Measurements from ENCODE around the gene GRB10.
"Not testable (repeated sequence)": the region's sequence is repeated elsewhere in the genome, so short reads cannot be mapped to it uniquely, and the experiment has no call there.

Gene GRB10

GRCh38 chr7:50584386-50584785 is 198.3 kb downstream of the GRB10 start:
- H3K27ac ChIP-seq (ENCODE audit: low read length): no peak overlapping the region

GRCh38 chr7:50583295-50583694 is 199.4 kb downstream of the GRB10 start:
- not testable (repeated sequence) for H3K9ac ChIP-seq (ENCODE audit: low read length); H3K36me3 ChIP-seq (replicated peaks; ENCODE audit: low read depth, low read length); H3K4me2 ChIP-seq (ENCODE audit: low read length); H3K79me2 ChIP-seq (ENCODE audit: low read length); H3K27me3 ChIP-seq (ENCODE audit: low read depth, low read length); H2AFZ ChIP-seq (ENCODE audit: low read depth, low read length); H3K4me1 ChIP-seq (ENCODE audit: low read length); H3K9me3 ChIP-seq (ENCODE audit: insufficient read depth, low read length); H3K4me3 ChIP-seq (ENCODE audit: low read length); H4K20me1 ChIP-seq (ENCODE audit: insufficient read depth, low read length); H3K27ac ChIP-seq (ENCODE audit: low read length)

More at GRCh38 chr7:50584386-50584785, 198.3 kb downstream of the GRB10 start:
- Histone ChIP-seq H3K9me3 (ENCODE audit: insufficient read depth, low read length) (no peaks in the 10 kb centered on the region), H4K20me1 (ENCODE audit: insufficient read depth, low read length) (no peaks in the 10 kb centered on the region), H2AFZ (ENCODE audit: low read depth, low read length) (no peak overlapping the region), H3K4me3 (ENCODE audit: low read length) (no peak overlapping the region), H3K79me2 (ENCODE audit: low read length) (no peaks in the 10 kb centered on the region), H3K36me3 (replicated peaks; ENCODE audit: low read depth, low read length) (no peaks in the 10 kb centered on the region), H3K27me3 (ENCODE audit: low read depth, low read length) (peaks cover 12% of the 10 kb centered on the region; the same call in 1 of the 2 replicates), H3K9ac (ENCODE audit: low read length) (no peak overlapping the region), H3K4me2 (ENCODE audit: low read length) (no peak overlapping the region), H3K4me1 (ENCODE audit: low read length) (no peaks in the 10 kb centered on the region)
- TF ChIP-seq CTCF (IDR thresholded peaks at IDR 0.05; ENCODE audit: low read depth, low read length): no peak
- TF ChIP-seq EZH2phosphoT487 (IDR thresholded peaks at IDR 0.05; ENCODE audit: low read depth): no peak

GRCh38 chr7:50582271-50582670 is 200.4 kb downstream of the GRB10 start:
- not testable (repeated sequence) for H3K4me3 ChIP-seq (ENCODE audit: low read length); H3K79me2 ChIP-seq (ENCODE audit: low read length); H2AFZ ChIP-seq (ENCODE audit: low read depth, low read length); H3K27me3 ChIP-seq (ENCODE audit: low read depth, low read length); H4K20me1 ChIP-seq (ENCODE audit: insufficient read depth, low read length); H3K9ac ChIP-seq (ENCODE audit: low read length); H3K27ac ChIP-seq (ENCODE audit: low read length); H3K4me2 ChIP-seq (ENCODE audit: low read length); H3K4me1 ChIP-seq (ENCODE audit: low read length); H3K9me3 ChIP-seq (ENCODE audit: insufficient read depth, low read length); H3K36me3 ChIP-seq (replicated peaks; ENCODE audit: low read depth, low read length)

- not testable (repeated sequence) for H3K27ac ChIP-seq (ENCODE audit: low read length); H3K36me3 ChIP-seq (replicated peaks; ENCODE audit: low read depth, low read length); H2AFZ ChIP-seq (ENCODE audit: low read depth, low read length); H3K79me2 ChIP-seq (ENCODE audit: low read length); H3K27me3 ChIP-seq (ENCODE audit: low read depth, low read length); H3K4me3 ChIP-seq (ENCODE audit: low read length); H3K9ac ChIP-seq (ENCODE audit: low read length); H4K20me1 ChIP-seq (ENCODE audit: insufficient read depth, low read length); H3K4me1 ChIP-seq (ENCODE audit: low read length); H3K4me2 ChIP-seq (ENCODE audit: low read length); H3K9me3 ChIP-seq (ENCODE audit: insufficient read depth, low read length)
These were observed 202.0 kb downstream of the GRB10 start for GRCh38 chr7:50580666-50581065.

GRCh38 chr7:50580057-50580456 is 202.6 kb downstream of the GRB10 start:
- Histone ChIP-seq H4K20me1 (ENCODE audit: insufficient read depth, low read length) (no peaks in the 10 kb centered on the region), H3K79me2 (ENCODE audit: low read length) (no peaks in the 10 kb centered on the region), H3K27me3 (ENCODE audit: low read depth, low read length) (peaks cover 6% of the 10 kb centered on the region; the same call in 1 of the 2 replicates), H3K9me3 (ENCODE audit: insufficient read depth, low read length) (no peaks in the 10 kb centered on the region), H3K27ac (ENCODE audit: low read length) (no peak overlapping the region), H2AFZ (ENCODE audit: low read depth, low read length) (no peak overlapping the region), H3K4me2 (ENCODE audit: low read length) (no peak overlapping the region), H3K4me3 (ENCODE audit: low read length) (no peak overlapping the region), H3K4me1 (ENCODE audit: low read length) (no peaks in the 10 kb centered on the region), H3K9ac (ENCODE audit: low read length) (no peak overlapping the region), H3K36me3 (replicated peaks; ENCODE audit: low read depth, low read length) (no peaks in the 10 kb centered on the region)
- TF ChIP-seq EZH2phosphoT487 (IDR thresholded peaks at IDR 0.05; ENCODE audit: low read depth): no peak
- no peak for TF ChIP-seq CTCF (IDR thresholded peaks at IDR 0.05; ENCODE audit: low read depth, low read length)

- H3K4me1 ChIP-seq (ENCODE audit: low read length); H3K36me3 ChIP-seq (replicated peaks; ENCODE audit: low read depth, low read length); H3K27ac ChIP-seq (ENCODE audit: low read length); H2AFZ ChIP-seq (ENCODE audit: low read depth, low read length); H3K9ac ChIP-seq (ENCODE audit: low read length); H3K4me3 ChIP-seq (ENCODE audit: low read length); H4K20me1 ChIP-seq (ENCODE audit: insufficient read depth, low read length); H3K79me2 ChIP-seq (ENCODE audit: low read length); H3K4me2 ChIP-seq (ENCODE audit: low read length); H3K9me3 ChIP-seq (ENCODE audit: insufficient read depth, low read length); H3K27me3 ChIP-seq (ENCODE audit: low read depth, low read length): not testable (repeated sequence)
These were observed 204.6 kb downstream of the GRB10 start for GRCh38 chr7:50578105-50578504.
